Activated CD8-positive, alpha-beta memory T cell treated with anti-CD3 and anti-CD28 coated beads, Interleukin-2, amount 50 U/mL, for 48 hours (primary cell): ENCODE results near the gene NFATC2.
A peak's percentile ranks its signal among the peaks of the same experiment; 100 is the strongest.

Source experiments
- DNase-seq: peaks from one replicate; pipeline ENCODE4 v3.0.0-alpha.2; 2020

The NFATC2 gene

DNA sequence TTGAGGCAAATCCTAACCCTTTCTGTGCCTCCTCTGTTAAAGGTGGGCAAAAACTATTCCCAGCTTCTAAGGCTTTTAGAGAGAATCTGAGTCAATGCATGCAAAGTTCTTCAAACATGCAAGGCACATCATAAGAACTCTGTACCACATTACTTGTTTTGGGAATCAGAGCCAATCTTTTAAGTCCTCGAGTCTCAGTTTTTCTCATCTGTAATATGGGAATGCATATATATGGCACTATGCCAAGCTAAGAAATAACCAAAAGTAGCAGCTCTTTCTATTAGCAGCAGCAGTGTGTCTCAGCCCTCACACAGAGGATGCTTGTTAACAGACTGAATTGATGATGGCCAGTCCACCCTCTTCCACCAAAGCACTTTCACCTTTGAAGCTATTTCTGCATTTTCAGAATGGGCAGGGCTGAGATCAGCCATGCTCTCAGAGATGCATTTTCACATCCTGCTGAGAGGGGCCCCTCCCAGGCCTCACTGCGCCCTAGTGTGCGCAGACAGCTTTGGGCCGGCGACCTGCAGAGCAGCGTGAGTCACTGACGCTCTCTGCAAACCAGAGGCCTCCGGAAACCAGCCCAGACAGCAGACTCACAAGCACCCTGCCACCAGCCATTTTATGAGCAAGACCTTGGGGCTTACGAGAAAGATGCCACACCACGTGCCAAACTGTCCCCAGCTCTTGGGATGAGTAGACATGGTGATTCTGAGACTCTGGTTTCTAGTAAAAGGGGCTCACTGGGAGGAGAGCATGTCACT lies 138.0 kb downstream of the NFATC2 start:
- peak; percentile 88 for DNase-seq

DNA sequence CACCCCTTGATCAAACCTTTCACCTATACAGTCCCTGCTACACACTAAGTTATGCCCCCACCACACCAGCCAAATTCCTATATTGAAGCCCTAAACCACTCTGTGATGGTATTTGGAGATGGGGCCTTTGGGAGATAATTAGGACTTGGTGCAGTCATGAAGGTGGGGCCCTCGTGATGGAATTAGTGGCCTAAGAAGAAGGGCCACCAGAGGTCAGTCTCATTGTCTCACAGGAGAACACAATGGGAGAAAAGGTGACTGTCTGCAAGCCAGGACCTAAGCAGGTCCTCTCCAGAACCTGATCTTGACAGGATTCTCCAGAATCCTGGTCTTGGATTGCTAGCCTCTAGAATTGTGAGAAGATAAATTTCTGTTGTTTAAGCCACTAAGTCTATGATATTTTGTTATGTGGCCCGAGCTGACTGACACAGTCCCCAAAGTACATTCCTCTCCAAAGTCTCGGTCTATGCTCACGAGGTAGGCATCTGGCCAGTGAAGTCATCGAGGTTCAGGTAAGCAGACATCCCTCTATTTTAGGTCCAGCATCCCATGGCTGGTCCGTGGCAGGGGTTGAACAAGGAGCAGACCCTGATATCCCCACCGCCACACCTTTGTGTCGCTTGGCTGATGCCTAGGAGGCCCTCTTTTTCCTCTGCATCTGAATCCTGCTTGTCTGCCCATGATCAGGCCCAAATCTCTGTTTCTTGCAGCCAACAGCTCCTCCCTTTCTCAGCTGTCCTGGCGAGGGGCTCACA lies 138.9 kb downstream of the NFATC2 start:
- DNase-seq = no peak

DNA sequence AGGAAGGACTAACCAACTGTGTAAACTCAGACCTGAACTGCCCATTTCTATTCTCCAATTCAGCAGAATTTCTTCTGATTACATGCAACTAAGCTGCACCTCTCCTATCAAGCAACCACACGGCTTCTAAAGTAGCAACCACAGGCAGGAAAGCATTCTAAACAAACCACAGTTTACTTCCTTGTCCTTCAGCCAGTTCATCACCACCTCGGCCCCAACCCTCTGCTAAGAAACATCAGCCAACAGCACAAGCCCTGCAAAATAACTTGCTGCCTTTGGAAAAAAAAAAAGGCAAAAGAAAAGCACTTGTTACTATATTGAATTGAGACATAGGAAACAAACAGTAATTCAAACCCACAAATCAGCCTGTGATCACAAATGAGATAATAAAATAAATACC lies 140.3 kb downstream of the NFATC2 start:
- no peak for DNase-seq

DNA sequence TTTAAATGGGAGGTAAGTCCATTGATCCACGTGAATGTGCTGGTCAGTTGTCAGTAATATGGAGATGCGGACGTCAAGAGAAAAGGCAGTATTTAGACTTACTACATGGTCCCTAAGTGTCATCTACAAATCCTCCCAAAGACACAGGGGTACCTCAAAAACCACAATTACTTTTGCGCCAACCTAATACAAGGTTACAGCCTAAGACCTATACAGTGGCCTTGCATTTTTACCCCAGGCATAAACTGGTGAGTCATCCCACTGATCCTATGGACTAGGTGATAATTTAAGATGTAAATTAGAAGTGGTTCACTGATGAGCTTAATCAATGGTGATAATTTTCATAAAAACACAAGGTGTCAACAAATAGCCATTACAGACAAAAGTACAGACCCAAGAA lies 141.0 kb downstream of the NFATC2 start:
- no peak for DNase-seq

DNA sequence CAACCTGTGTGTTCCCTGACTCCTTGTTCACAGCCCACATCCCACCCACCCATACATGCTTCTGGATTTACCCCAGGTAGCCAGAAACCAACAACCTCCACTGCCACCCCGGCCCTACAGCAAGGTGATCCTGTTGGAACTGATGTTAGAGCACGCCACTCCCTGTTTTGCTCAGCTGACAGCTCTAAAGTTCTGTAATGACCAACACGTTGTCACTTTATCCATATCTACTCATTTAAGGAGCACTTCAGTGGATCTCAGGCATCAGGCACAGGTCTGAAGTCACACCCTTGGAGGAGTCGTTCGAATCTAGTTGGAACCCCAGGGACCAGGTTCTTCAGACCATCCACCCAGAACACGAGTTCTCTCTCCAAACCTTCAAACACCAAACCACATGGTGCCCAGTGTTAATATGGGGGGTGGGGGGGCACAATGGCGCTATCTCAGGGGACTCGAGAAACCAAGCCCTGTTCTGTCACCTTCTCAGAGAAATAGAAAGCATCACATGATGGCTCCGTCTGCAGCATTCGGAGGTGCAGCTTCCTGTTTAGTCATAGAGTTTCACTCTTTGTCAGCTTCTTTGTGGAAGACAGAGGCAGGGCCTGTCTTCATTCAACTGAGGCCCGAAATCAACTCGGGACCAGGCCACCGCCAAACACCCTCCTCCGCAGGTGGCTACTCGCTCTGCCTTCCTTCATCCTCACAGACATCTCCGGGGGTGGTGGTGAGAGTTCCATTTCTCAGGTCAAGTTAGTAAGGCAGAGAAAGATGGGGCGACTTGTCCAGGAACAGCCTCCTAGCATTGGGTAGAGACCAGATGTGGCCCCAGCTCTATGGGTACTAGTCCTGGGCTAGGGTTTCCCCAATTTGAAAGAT lies 142.2 kb downstream of the NFATC2 start:
- peak; percentile 82 for DNase-seq

DNA sequence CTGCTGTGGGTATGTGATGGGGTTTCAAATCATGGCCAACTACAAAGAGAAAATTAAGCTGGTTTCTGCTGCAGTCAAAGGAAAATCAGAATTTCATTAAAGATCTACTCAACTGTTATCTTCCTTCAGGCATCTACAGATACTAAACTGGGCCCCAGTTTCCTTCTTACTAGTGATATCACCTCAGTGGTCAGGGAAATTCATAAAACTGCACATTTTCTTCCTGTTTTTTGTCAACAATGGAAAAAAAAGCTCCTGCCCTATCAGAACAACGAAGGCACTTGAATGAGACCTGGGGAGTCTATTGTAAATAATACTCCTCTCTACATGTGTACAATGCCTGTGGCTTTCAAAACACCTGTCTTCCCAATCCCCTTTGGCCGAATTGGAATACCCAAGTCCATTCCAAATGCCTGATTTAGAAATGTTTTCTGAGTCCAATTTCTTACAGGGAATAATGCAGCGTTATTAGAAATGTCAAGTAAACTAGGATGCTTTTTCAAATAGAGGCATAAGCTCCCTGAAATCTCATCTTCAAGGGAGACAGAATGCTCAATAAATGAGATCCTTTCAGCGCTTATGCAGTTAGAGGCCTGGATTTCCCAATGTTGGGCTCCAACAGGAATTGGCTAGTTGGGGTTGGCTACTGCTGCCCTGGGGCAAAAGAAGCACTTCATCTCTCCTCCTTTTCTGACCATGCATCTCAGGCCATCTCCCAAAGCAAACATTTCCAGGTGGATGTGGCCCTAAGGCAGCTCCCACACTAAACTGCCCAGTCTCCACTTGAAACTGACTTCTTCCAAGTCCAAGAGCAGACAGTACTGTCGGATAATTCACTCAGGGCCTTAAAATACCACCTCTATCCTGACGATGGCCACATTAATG lies 143.3 kb downstream of the NFATC2 start:
- no peak for DNase-seq

DNA sequence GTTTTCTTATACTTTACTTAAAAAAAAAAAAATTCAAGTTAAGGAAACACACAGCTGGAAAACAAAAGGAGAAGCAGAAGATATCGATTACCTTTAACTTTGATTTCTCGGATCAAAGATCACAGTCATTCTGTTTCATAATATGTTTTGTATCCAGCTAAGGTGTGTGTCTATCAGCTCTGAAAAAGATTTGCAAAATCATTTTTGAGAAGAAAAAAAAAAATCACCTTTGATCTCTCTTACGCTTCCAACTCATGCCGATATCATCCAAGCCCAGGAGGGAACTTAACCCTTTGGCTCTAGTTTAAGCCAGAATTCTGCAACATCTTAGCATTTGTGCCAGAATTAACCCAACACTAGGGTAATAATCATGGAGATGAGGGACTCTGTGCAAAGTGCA lies 144.0 kb downstream of the NFATC2 start:
- no peak for DNase-seq

DNA sequence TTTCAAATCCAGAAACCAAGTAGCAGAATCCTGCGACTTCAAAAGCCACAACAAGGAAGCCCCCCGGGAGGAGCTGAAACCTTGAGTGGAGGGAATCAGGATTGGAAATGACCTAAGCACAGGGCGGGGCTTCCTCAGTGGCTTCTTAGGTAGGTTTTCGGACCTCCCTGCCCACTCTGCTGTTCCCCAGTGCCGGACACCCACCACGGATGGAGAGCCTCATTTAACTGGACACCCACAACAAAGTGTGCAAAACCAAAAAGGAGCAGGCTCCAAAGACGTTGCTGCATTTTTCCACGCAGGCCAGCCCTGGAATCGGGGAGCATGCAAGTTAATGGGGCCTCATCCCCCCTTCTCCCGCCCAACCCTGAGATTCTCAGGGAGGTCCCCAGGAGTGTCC lies 144.4 kb downstream of the NFATC2 start:
- DNase-seq = no peak

DNA sequence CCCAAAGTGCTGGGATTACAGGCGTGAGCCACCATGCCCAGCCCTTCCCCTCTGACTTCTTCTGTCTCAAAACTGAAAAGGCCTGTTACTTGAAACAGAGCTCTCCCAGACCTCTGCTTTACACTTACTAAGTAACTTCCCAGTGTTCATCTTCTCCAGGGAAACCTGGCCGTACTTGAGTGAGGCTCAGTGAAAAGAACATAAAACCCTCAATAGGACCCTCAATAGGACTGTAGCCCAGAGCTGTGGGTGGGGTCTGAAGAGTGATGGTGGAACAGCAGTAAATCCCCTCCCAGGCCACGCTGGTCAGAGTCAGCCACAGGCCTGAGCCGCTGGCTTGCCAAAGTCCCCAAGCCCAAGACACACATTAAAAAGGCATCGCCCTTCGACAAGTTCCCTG lies 145.4 kb downstream of the NFATC2 start:
- no peak for DNase-seq

DNA sequence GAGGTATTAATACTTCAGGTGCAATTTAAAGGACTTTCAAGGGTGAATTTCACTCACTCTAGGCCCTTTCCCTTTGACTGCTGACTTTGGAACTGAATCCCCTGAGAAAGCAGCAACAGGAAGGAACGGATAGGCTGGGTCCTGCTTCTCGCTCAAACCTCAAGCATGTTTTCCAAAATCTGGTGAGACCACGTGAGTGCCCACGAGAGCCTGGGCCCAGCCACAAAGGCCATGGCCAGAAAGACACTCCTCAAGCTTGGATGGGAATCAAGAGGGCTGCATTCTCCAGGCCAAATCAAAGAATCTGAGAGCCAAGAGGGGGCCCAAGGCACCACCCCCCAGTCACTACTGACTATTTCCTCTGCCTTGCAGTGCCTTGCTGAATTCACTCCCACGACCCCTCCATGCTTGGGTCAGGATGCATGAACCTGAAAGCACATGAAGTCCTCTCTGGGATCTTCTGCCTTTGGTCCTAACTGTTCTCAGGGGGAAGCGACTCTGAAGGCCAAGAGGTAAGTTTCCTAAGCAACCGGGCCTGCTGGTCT lies 146.1 kb downstream of the NFATC2 start:
- no peak for DNase-seq

DNA sequence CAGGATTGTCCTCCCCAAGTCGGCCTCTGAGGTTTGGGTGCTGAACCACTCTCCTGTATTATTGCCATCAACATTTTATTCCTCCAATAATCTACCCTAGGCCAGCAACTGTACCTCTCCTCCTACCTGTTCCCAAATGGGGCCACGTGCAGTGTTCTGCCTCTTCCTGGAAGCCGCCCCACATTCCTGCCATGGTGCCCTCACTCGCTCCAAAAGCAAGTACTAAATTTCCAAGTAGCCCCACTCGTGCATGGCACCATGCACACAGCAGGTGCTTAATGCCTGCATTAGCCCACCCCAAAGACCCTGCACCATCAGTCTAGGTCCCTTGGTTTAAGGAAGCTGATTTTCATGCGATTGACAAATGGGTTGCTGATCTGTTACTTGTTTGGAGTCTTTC lies 147.8 kb downstream of the NFATC2 start:
- DNase-seq = no peak

DNA sequence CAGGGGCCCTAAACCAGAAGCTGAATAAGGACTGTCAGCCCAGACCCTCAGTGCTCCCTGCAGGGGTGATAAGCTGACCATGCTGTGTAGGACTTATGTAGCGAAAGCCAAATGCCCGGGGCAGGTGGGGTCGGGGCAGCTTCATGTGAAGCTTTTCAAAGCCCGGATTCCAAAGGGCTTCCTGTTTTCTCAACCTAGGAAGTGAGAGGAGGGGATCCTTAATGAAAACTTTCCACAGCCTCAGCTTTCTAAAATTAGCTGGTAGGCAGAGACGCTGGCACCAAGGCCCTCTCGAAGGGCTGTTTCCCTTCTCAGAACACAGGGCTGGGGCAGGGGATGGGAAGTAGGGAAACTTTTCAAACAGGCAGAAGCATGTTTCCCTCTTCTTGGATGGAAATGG lies 148.9 kb downstream of the NFATC2 start:
- DNase-seq = no peak

DNA sequence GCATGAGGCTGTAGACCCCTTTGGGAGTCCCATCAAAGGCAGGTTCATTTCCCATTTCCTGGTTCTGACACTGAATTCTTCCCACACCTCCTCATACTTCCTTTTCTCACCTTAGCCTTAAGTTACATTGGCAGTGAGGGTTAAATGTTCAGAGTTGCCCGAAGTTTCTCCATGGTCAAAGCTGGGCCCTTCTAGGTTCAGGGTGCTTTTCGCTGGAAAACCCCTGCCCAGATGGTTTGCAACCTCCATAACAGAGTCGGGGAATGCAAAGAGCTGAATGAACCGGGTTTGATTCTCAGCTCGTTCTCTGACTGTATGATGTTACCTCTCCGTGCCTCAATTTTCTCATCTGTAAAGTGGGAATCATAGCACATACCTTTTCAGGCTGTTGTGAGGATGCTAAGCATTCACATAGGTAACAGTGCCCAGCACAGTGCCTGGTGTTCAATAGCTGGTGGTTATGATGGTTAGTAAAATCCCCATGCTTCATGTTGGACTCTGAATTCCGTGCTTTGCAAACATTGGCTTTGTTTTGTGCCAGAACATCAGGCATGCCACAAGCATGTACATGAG lies 149.8 kb downstream of the NFATC2 start:
- no peak for DNase-seq

DNA sequence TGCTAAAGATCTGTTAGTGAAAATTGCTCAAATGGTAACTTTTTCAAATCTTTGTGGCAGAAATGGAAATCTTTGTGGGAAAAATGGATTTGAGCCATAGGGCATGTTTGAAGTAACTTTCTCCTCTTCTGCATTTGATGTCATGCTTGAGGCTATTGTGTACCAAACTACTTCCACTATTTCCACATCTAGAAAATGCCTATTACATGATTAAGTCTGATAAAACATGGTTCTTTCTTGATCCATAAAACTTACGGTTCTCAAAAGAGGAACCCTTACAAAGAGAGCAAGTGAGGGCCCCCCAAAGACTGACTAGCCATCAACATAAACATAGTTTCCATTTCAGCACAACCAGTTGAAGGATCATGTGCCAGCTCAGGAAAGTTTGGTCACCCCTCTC lies 150.6 kb downstream of the NFATC2 start:
- no peak for DNase-seq

DNA sequence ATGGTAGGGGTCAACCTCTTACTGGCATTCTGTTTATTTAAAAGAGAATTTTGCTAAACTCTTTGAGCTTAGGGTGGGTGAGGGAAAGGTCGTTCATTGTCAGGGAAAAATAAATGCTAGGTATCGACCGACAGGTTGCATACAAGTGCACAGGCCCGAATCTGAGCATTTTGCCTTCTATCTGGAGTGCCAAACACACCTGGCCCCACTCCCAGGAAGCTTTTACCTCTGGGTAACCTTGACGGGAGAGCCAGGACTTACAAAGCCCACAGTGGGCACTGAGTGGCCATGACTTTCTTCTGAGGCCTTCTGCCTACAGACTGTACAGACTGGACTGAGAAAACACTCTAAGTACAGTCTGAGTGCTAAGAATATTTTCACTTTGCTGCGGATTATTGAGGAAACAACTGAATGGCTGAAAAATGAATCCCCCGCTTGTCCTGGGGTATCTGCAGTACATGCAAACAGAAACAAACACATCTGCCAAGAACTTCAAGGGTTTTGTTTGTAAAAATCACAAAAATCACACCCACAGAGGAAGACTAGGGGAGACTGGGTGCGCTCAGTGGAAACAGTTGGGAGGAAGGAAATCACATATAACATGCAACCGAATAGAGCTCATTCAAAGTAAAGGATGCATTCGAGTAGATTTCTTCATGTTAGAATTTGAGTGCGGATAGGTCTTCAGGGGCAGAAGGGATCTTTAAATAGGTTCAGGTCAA lies 152.8 kb downstream of the NFATC2 start:
- DNase-seq = no peak

DNA sequence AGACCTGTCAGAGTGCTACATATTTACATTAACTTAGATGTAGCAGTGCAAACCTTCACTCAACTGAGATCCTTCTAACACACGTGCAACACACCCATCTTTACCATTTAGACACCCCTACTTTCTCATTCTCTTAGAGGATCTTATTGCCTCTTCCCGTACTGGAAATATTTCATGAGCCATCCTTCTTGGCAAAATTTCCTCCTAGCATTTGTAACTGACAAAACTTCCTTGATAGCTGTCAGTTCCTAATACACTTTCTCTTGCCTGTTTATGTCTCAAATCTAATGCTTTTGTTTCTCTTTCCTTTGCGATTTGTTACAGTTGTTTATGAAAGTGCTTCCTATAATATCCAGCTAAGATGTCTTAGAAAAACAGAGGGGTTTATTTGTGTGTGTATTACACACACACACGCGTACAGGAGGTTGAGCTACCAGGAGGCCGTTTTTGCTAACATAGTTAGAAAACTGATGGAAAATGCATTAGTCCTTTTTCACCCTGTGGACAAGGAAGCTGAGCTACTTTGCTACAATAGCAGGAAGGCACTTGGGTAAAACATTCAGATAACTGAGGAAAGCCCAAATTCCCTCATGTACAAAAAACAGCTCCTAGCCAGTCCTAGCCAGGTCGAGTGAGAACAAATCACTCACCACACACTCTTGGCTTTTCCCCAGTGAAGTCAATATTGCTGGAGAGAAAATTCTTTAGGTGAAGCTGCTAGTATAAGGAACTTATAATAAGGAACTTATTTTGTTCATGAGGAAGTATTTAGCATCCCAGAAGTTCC lies 153.6 kb downstream of the NFATC2 start:
- DNase-seq = no peak

DNA sequence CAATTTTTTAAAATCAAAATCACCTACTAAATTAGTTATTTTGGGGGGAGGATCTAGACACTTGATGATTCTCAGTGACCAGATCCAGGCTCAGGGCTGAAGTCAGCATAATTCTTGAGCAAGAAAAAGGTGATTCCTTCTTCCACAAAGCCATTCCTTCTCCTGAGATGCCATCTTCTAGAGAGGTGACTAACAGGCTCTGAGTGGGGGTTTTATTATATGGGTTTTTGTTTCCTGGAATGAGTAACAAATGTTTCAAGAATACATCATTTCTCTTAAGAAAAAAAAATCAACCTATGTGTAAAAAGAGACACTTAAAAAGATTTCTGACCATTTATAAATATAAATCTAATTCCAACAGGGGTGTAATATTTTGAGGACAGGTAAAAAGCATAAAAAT lies 154.3 kb downstream of the NFATC2 start:
- no peak for DNase-seq

DNA sequence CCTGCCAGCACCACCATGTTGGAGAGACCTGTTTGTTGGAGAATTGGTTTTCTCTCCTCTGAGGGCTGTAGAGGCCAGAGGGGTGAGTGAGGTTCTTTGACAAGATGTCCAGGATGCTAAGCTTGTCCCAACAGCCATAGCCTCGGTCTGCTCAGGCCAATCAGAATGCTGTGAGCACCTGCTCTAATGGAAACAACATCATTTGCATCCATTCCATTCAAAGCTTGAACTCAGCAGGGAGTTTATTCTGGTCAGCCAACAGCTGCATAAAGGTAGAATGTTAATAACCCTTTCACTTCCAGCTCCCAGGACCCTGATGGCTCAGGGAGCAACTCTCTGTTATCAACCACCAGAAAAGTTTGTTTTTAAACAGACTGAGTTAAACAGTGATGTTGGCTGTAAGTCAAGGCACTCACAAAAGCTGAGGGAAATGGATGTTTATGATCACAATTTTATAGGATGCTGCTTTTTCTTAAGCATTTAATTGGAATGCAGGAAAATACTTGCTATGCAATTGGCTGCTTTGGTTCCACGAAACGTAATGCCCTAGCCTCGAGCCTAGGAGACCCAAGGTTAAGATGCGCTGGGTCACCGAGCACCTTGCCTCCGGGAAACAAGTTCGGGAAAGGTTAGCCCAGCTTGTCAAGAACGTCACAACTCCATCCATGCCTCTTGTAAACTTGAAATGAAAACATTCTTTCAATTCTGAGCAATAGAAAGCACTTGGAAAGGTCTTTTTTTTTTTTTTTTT lies 155.2 kb downstream of the NFATC2 start:
- no peak for DNase-seq

DNA sequence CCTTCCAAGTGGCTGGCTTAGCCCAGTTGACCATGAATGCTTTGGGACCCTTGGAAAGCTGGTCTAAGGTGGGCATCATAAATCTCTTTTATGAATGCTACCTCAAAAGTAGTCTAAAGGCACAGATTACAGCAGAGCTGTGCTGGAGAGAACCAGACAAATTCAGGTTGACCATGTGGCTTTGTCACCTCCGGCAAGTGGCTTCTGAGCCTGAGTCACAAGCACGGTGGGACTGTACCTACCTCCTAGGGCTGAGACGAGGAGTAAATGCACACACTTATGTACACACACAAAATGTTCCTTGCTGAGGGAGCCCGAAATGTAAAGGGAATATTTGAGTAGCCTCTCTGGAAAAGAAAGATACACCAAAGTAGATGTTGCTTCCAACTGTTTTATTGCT lies 155.9 kb downstream of the NFATC2 start:
- no peak for DNase-seq
